Panc1 (cell line): ENCODE measurements around the gene HES4. TPM values are rescaled to one million over a fixed set of nuclear protein-coding genes. Genes with fewer than 3 reads are reported as not detected.

ENCODE experiments used
- ATAC-seq: fragments of 200-7000 bp; cut with Tn5 transposase; 2 replicates; pipeline ENCODE4 v1.9.1; 2020; ENCODE audit warnings: mild to moderate bottlenecking, moderate library complexity
- BruUV-seq: library from RNA; stranded (reverse); fragments of 400-500 nt; replicated peaks from 2 replicates; lab custom pipeline; 2021; lab: Mats Ljungman, UMichigan
- CTCF ChIA-PET: fragments of 300-600 bp; sonication (Branson Sonifier 250); formaldehyde crosslinking; loops from one replicate; lab custom pipeline; 2022; ENCODE audit warnings: antibody characterized with exemption; lab: Charles Lee
- POLR2A ChIA-PET: fragments of 300-600 bp; sonication (Branson Sonifier 250); formaldehyde crosslinking; loops from one replicate; lab custom pipeline; 2022; ENCODE audit warnings: antibody characterized with exemption; lab: Charles Lee
- DNase-seq: peaks from one replicate; pipeline ENCODE4 v3.0.0-alpha.2; 2010; ENCODE audit warnings: low read depth, low spot score
- H3K27ac ChIP-seq: 2 replicates; pipeline ENCODE4 v1.5.1; 2011; ENCODE audit warnings: mild to moderate bottlenecking, low read length, inconsistent platforms
- H3K27me3 ChIP-seq: fragments of 200-500 bp; sonication (Bioruptor generic); 2 replicates; pipeline ENCODE4 v1.6.0; 2014; ENCODE audit warnings: low read length, inconsistent platforms; ENCODE audit not compliant: control insufficient read depth, insufficient read depth
- H3K36me3 ChIP-seq: fragments of 200-500 bp; sonication (Bioruptor generic); 2 replicates; pipeline ENCODE4 v1.5.1; 2014; ENCODE audit warnings: inconsistent platforms, mild to moderate bottlenecking, low read length, moderate library complexity; ENCODE audit not compliant: control insufficient read depth, insufficient read depth
- H3K4me1 ChIP-seq: 2 replicates; pipeline ENCODE4 v1.5.1; 2011; ENCODE audit warnings: inconsistent platforms, mild to moderate bottlenecking, low read length, moderate library complexity; ENCODE audit not compliant: control insufficient read depth, insufficient read depth
- H3K4me3 ChIP-seq, 2 experiments: 2 replicates each; pipeline ENCODE4 v1.5.1; 2011 to 2012; ENCODE audit warnings: low read depth in 2 of 2, low read length in 2 of 2, mild to moderate bottlenecking in 2 of 2, inconsistent platforms in 1 of 2, moderate library complexity in 1 of 2
- H3K9me3 ChIP-seq: fragments of 200-500 bp; sonication (Bioruptor generic); 2 replicates; pipeline ENCODE4 v1.5.1; 2014; ENCODE audit warnings: low read depth, mild to moderate bottlenecking, inconsistent platforms, low read length, moderate library complexity; ENCODE audit not compliant: control insufficient read depth, insufficient read depth
- CTCF ChIP-seq: fragments of 450-650 bp; IDR thresholded peaks from 2 replicates; pipeline ENCODE4 v1.5.1; 2017; ENCODE audit warnings: mild to moderate bottlenecking
- POLR2AphosphoS5 ChIP-seq: IDR thresholded peaks from 2 replicates; pipeline ENCODE4 v1.6.1; 2012; ENCODE audit warnings: mild to moderate bottlenecking, low read depth, low read length, moderate library complexity
- REST ChIP-seq, 2 experiments: IDR thresholded peaks; 2 replicates each; pipeline ENCODE4 v1.6.1; 2011 to 2012; ENCODE audit warnings: low read depth in 2 of 2, control low read depth in 1 of 2, low read length in 1 of 2, mild to moderate bottlenecking in 1 of 2, moderate library complexity in 1 of 2; ENCODE audit not compliant: insufficient read depth in 1 of 2
- SIN3A ChIP-seq: IDR thresholded peaks from 2 replicates; pipeline ENCODE4 v1.6.1; 2012; ENCODE audit warnings: low read depth, mild to moderate bottlenecking, low read length, moderate library complexity, borderline replicate concordance; ENCODE audit not compliant: insufficient read depth
- TCF7L2 ChIP-seq: IDR thresholded peaks from 2 replicates; pipeline ENCODE4 v1.6.1; 2011; ENCODE audit warnings: mild to moderate bottlenecking, low read depth, low read length, inconsistent platforms
- in situ Hi-C: cut with HindIII; loops from 2 replicates; pipeline ENCODE4 v1.10.0; 2016; ENCODE audit warnings: low sequenced_read_pairs, low pct_unique_long_range_greater_than_20kb
- intact Hi-C: fragments of 100-400 bp; cut with micrococcal nuclease; formaldehyde crosslinking; loops from one replicate; pipeline ENCODE4 v1.10.0; 2022; ENCODE audit not compliant: unreplicated experiment
- total RNA-seq: library from RNA; stranded (reverse); gene quantifications from one replicate; pipeline ENCODE4 v1.2.1, GENCODE V29; 2021; ENCODE audit not compliant: unreplicated experiment

Gene HES4
- total RNA-seq, 1 experiment from 2014 or later: 74.2 TPM

GRCh38 chr1:954927-955326 lies 45.0 kb downstream of the HES4 start:
- H3K36me3 ChIP-seq: peaks cover 17% of the 10 kb centered on the region
- TF ChIP-seq TCF7L2 (no peak), CTCF (no peak), REST (IDR thresholded peaks at IDR 0.05; ENCODE audit: insufficient read depth in 1 of 2, low read depth in 2 of 2, low read length in 1 of 2) (no peak), SIN3A (no peak), POLR2AphosphoS5 (no peak)
- no peak for DNase-seq
- POLR2A ChIA-PET: interaction anchor here (0.7 kb wide), 1 partner anchor 12 kb away, joined by 4 read pairs; no protein-coding TSS in a partner anchor
- H3K4me3 ChIP-seq: no peak overlapping the region
- no peaks in the 10 kb centered on the region for H3K9me3 ChIP-seq
- H3K27me3 ChIP-seq: no peaks in the 10 kb centered on the region
- intact Hi-C loops (no loop called here), in situ Hi-C loops (no loop called here)
- H3K4me1 ChIP-seq: peaks cover 7% of the 10 kb centered on the region
- ATAC-seq: no peak
- CTCF ChIA-PET: no interaction called here
- BruUV-seq: no TSS peak
- no peak overlapping the region for H3K27ac ChIP-seq

- Histone ChIP-seq H3K4me1 (peaks cover 7% of the 10 kb centered on the region), H3K36me3 (peaks cover 15% of the 10 kb centered on the region), H3K27ac (no peak overlapping the region), H3K4me3 (no peak overlapping the region), H3K27me3 (no peaks in the 10 kb centered on the region), H3K9me3 (no peaks in the 10 kb centered on the region)
- ChIA-PET POLR2A (interaction anchor here (0.7 kb wide), 1 partner anchor 10 kb away, joined by 4 read pairs; no protein-coding TSS in a partner anchor), CTCF (no interaction called here)
- TF ChIP-seq CTCF (no peak), REST (IDR thresholded peaks at IDR 0.05; ENCODE audit: insufficient read depth in 1 of 2, low read depth in 2 of 2, low read length in 1 of 2) (no peak), SIN3A (no peak), POLR2AphosphoS5 (no peak), TCF7L2 (no peak)
- ATAC-seq (no peak), DNase-seq (no peak)
- in situ Hi-C loops (no loop called here), intact Hi-C loops (no loop called here)
- no TSS peak for BruUV-seq
These were observed 46.2 kb downstream of the HES4 start for GRCh38 chr1:953524-954320.
